Activated T-cell treated with anti-CD3 and anti-CD28 coated beads, Interleukin-2, amount 50 U/mL, for 4 hours (primary cell): ENCODE results near the gene NSRP1. TPM values are rescaled to one million over a fixed set of nuclear protein-coding genes. Genes with fewer than 3 reads are reported as not detected.

Experiments used
- ATAC-seq, 2 donors: fragments of 200-7000 bp; cut with Tn5 transposase; one replicate each; pipeline ENCODE4 v1.10.0; 2021
- DNase-seq: peaks from one replicate; pipeline ENCODE4 v3.0.0-alpha.2; 2020
- H3K27me3 Mint-ChIP-seq: one replicate; pipeline ENCODE4 v1.8.0; 2021; ENCODE audit warnings: low read depth, mixed read lengths
- H3K36me3 Mint-ChIP-seq: one replicate; pipeline ENCODE4 v1.8.0; 2022; ENCODE audit warnings: mixed read lengths; ENCODE audit not compliant: insufficient read depth
- H3K4me1 Mint-ChIP-seq: one replicate; pipeline ENCODE4 v1.8.0; 2021; ENCODE audit warnings: low read depth, mixed read lengths
- H3K4me3 Mint-ChIP-seq: one replicate; pipeline ENCODE4 v1.8.0; 2021; ENCODE audit warnings: mild to moderate bottlenecking, moderate library complexity, mixed read lengths
- H3K9me3 Mint-ChIP-seq: one replicate; pipeline ENCODE4 v1.8.0; 2021; ENCODE audit warnings: mixed read lengths
- total RNA-seq, 3 donors: library from RNA; stranded (reverse); gene quantifications; one replicate each; pipeline ENCODE4 v1.2.1, GENCODE V29; 2021

Gene NSRP1
- total RNA-seq, 3 donors from 2014 or later, result 33.0 to 40.8 (median 40.2) TPM

- Mint-ChIP-seq H3K27me3 (no peaks in the 10 kb centered on the region), H3K9me3 (no peaks in the 10 kb centered on the region), H3K4me1 (peaks cover 13% of the 10 kb centered on the region), H3K4me3 (no peak overlapping the region), H3K36me3 (peaks cover 12% of the 10 kb centered on the region)
- no peak for ATAC-seq
- no peak for DNase-seq
Observed at GRCh38 chr17:30148376-30148775, 31.8 kb downstream of the NSRP1 start.

- no peaks in the 10 kb centered on the region for H3K27me3 Mint-ChIP-seq
- H3K9me3 Mint-ChIP-seq, result no peaks in the 10 kb centered on the region
- ATAC-seq (no peak), DNase-seq (no peak)
- peaks cover 11% of the 10 kb centered on the region for H3K36me3 Mint-ChIP-seq
- H3K4me1 Mint-ChIP-seq, result peaks cover 14% of the 10 kb centered on the region
- H3K4me3 Mint-ChIP-seq, result no peak overlapping the region
Observed at GRCh38 chr17:30151471-30151870, 34.9 kb downstream of the NSRP1 start.

DNA sequence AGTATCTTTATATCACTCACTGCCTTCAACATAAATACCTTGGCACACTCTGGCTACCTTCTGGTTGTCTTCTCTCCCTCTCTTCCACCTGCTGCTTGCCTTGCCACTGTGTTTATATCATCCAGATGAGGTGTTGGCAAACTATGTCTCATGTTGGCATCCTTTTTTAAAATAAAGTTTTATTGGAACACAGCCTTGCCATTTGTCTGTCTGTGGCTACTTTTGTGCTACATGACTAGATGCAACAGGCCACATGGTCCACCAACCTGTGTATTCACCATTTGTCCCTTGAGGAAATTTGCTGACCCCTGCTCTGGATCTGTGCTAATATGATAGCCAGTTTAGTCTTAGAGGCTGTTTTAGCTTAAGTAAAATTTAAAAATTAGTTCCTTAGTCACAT is 36.8 kb downstream of the NSRP1 start:
- ATAC-seq (no peak), DNase-seq (no peak)
- Mint-ChIP-seq H3K9me3 (no peaks in the 10 kb centered on the region), H3K27me3 (no peaks in the 10 kb centered on the region), H3K4me1 (peaks cover 21% of the 10 kb centered on the region), H3K4me3 (no peak overlapping the region), H3K36me3 (peaks cover 25% of the 10 kb centered on the region)

DNA sequence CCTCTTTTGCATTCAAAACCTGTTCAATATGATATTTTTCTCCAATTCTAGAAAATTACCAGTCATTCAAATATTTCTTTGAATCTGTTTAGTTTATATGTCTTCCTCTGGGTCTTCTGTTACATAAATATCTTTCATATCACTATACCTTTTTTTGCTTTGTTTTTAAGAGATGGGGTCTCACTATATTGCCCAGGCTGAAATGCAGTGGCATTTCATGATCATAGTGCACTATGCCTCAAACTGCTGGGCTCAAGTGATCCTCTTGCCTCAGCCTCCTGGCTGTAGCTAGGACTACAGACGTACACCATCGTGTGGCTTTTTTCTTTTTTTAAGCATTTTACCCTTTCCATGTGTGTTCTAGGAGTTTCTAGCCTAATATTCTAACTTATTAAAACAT is 38.8 kb downstream of the NSRP1 start:
- Mint-ChIP-seq H3K27me3 (no peaks in the 10 kb centered on the region), H3K36me3 (peaks cover 41% of the 10 kb centered on the region)

GRCh38 chr17:30158896-30159625 is 42.4 kb downstream of the NSRP1 start:
- no peak for ATAC-seq
- H3K4me1 Mint-ChIP-seq, result peaks cover 25% of the 10 kb centered on the region
- H3K27me3 Mint-ChIP-seq, result no peaks in the 10 kb centered on the region
- peaks cover 12% of the 10 kb centered on the region for H3K9me3 Mint-ChIP-seq
- H3K36me3 Mint-ChIP-seq, result peaks cover 38% of the 10 kb centered on the region
- no peak overlapping the region for H3K4me3 Mint-ChIP-seq
- no peak for DNase-seq

More for the DNA sequence above, 38.8 kb downstream of the NSRP1 start:
- Mint-ChIP-seq H3K4me1 (peaks cover 30% of the 10 kb centered on the region), H3K9me3 (peaks cover 9% of the 10 kb centered on the region), H3K4me3 (no peak overlapping the region)
- DNase-seq (no peak), ATAC-seq (no peak)

- H3K36me3 Mint-ChIP-seq, result peaks cover 38% of the 10 kb centered on the region
- peaks cover 25% of the 10 kb centered on the region for H3K4me1 Mint-ChIP-seq
- ATAC-seq (no peak), DNase-seq (no peak)
- H3K9me3 Mint-ChIP-seq, result peaks cover 12% of the 10 kb centered on the region
- H3K4me3 Mint-ChIP-seq, result no peak overlapping the region
- no peaks in the 10 kb centered on the region for H3K27me3 Mint-ChIP-seq
Observed at GRCh38 chr17:30160419-30161172, 44.0 kb downstream of the NSRP1 start.

DNA sequence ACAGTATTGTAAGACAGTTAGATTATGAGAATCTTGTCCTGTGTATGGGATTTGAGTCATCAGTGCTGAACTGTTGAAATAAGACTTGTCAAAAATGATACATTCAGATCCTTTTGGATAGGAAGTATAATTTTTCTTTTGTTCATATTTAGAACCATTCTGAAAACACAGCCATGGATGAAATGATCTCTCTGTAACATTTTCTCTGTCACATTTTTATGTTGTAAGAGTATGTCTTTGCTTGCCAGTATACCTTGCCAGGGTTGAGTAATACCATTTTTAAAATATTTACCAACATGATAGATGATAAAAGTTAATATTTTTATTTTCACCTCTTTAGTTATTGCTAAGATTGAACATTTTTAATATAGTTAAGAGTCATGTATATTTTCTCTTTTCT is 45.0 kb downstream of the NSRP1 start:
- ATAC-seq (no peak), DNase-seq (no peak)
- peaks cover 12% of the 10 kb centered on the region for H3K9me3 Mint-ChIP-seq
- no peak overlapping the region for H3K4me3 Mint-ChIP-seq
- H3K4me1 Mint-ChIP-seq, result peaks cover 27% of the 10 kb centered on the region
- no peaks in the 10 kb centered on the region for H3K27me3 Mint-ChIP-seq
- peaks cover 40% of the 10 kb centered on the region for H3K36me3 Mint-ChIP-seq

DNA sequence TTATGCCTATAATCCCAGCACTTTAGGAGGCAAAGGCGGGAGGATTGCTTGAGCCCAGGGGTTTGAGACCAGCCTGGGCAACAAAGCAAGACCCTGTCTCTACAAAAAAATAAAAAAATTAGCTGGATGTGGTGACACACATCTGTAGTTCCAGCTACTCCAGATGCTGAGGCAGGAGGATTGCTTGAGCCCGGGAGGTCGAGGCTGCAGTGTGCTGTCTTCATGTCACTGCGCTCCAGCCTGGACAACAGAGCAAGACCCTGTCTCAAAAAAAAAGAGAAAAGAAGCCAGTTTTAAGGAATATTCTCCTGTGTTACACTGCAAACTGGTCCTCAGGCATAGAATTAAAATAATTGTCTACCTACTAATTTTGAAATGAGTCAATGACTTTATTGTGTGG is 47.9 kb downstream of the NSRP1 start:
- Mint-ChIP-seq H3K4me3 (no peak overlapping the region), H3K4me1 (peaks cover 8% of the 10 kb centered on the region), H3K9me3 (peaks cover 8% of the 10 kb centered on the region), H3K36me3 (peaks cover 22% of the 10 kb centered on the region), H3K27me3 (no peaks in the 10 kb centered on the region)
- ATAC-seq (no peak), DNase-seq (no peak)

- peaks cover 4% of the 10 kb centered on the region for H3K9me3 Mint-ChIP-seq
- DNase-seq, result no peak
- H3K36me3 Mint-ChIP-seq, result peaks cover 16% of the 10 kb centered on the region
- ATAC-seq, result no peak
- no peak overlapping the region for H3K4me3 Mint-ChIP-seq
- peaks cover 6% of the 10 kb centered on the region for H3K4me1 Mint-ChIP-seq
- no peaks in the 10 kb centered on the region for H3K27me3 Mint-ChIP-seq
Observed at GRCh38 chr17:30165147-30165546, 48.5 kb downstream of the NSRP1 start.

DNA sequence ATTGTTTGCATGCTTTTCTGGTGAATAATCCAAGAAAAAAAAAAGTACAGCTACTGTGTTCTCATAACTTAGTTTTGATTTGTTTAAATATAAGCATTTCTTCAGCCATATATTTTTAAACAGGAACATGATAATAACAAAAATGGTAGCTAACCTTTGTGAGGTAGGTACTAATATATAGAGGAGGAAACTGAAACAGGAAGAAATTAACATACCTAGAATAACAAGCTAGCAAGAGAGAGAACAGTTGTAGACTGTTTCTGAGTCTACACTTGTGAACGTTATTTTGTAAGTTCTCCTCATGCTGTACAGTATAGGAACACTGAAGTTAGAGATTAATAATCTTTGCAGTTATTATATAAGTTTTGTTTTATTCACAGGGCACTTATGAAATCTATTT is 49.3 kb downstream of the NSRP1 start:
- H3K36me3 Mint-ChIP-seq, result peaks cover 12% of the 10 kb centered on the region
- H3K4me3 Mint-ChIP-seq, result no peak overlapping the region
- H3K4me1 Mint-ChIP-seq, result peaks cover 13% of the 10 kb centered on the region

DNA sequence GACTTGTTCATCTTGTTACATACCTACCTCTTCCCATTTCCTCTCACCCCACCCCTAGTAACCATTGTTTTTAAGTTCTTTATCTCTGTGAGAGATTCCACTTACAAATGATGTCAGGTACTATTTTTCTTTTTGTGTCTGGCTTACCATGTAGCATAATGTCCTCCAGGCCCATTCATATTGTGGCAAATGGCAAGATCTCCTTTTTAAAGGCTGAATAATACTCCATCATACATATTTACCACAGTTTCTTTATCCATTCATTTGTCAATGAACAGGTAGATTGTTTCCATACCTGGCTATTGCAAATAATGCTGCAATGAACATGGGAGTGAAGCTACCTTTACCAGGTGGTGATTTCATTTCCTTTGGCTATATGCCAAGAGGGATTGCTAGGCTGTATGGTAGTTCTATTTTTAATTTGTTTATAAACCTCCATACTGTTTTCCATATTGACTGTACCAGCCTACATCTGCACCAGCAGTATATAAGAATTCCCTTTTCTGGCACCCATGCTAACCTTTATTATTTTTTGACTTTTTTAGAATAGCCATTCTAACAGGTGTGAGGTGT is 53.9 kb downstream of the NSRP1 start:
- H3K27me3 Mint-ChIP-seq, result no peaks in the 10 kb centered on the region
- peaks cover 27% of the 10 kb centered on the region for H3K36me3 Mint-ChIP-seq
- no peak overlapping the region for H3K4me3 Mint-ChIP-seq
- no peaks in the 10 kb centered on the region for H3K9me3 Mint-ChIP-seq
- no peak for DNase-seq
- peaks cover 22% of the 10 kb centered on the region for H3K4me1 Mint-ChIP-seq
- ATAC-seq, result no peak

More for the DNA sequence above, 49.3 kb downstream of the NSRP1 start:
- Mint-ChIP-seq H3K27me3 (no peaks in the 10 kb centered on the region), H3K9me3 (no peaks in the 10 kb centered on the region)
- no peak for DNase-seq
- no peak for ATAC-seq

GRCh38 chr17:30172560-30172959 is 55.9 kb downstream of the NSRP1 start:
- ATAC-seq, result no peak
- Mint-ChIP-seq H3K4me3 (no peak overlapping the region), H3K4me1 (peaks cover 18% of the 10 kb centered on the region), H3K36me3 (peaks cover 28% of the 10 kb centered on the region), H3K9me3 (no peaks in the 10 kb centered on the region), H3K27me3 (no peaks in the 10 kb centered on the region)
- DNase-seq, result no peak

GRCh38 chr17:30173649-30174048 is 57.0 kb downstream of the NSRP1 start:
- H3K4me3 Mint-ChIP-seq, result no peak overlapping the region
- ATAC-seq (peak; percentile 79 to 94), DNase-seq (no peak)
- no peaks in the 10 kb centered on the region for H3K9me3 Mint-ChIP-seq
- H3K36me3 Mint-ChIP-seq, result peaks cover 31% of the 10 kb centered on the region
- no peaks in the 10 kb centered on the region for H3K27me3 Mint-ChIP-seq
- peaks cover 18% of the 10 kb centered on the region for H3K4me1 Mint-ChIP-seq

GRCh38 chr17:30174556-30174955 is 57.9 kb downstream of the NSRP1 start:
- H3K4me1 Mint-ChIP-seq, result peaks cover 16% of the 10 kb centered on the region
- H3K27me3 Mint-ChIP-seq, result no peaks in the 10 kb centered on the region
- H3K9me3 Mint-ChIP-seq, result no peaks in the 10 kb centered on the region
- ATAC-seq (no peak), DNase-seq (no peak)
- H3K36me3 Mint-ChIP-seq, result peaks cover 35% of the 10 kb centered on the region
- no peak overlapping the region for H3K4me3 Mint-ChIP-seq

GRCh38 chr17:30176855-30177254 is 60.2 kb downstream of the NSRP1 start:
- Mint-ChIP-seq H3K27me3 (no peaks in the 10 kb centered on the region), H3K9me3 (no peaks in the 10 kb centered on the region), H3K36me3 (peaks cover 40% of the 10 kb centered on the region), H3K4me1 (peaks cover 8% of the 10 kb centered on the region), H3K4me3 (no peak overlapping the region)
- no peak for DNase-seq
- ATAC-seq, result no peak
